ENCODE measurements around the gene MMAA. TPM values are rescaled to one million over a fixed set of nuclear protein-coding genes. Genes with fewer than 3 reads are reported as not detected.

Gene MMAA
- total and polyA plus RNA-seq, 2 experiments from 2014 or later: 4.9 to 5.9 TPM

GRCh38 chr4:145580906-145581305 is 38.3 kb upstream of the MMAA start (continued):
- TF ChIP-seq ZNF462 (CRISPR knock-in tag; IDR thresholded peaks at IDR 0.05): no peak
- no peak for TF ChIP-seq EZH2phosphoT487 (IDR thresholded peaks at IDR 0.05; ENCODE audit: unreplicated experiment)

- Mint-ChIP-seq H3K27me3 (ENCODE audit: insufficient read depth, low read depth, poor library complexity) (peaks cover 3% of the 10 kb centered on the region), H3K4me3 (no peak overlapping the region), H3K27ac (no peak overlapping the region), H3K36me3 (ENCODE audit: low read depth) (no peaks in the 10 kb centered on the region), H3K9me3 (peaks cover 10% of the 10 kb centered on the region; the same call in 2 of the 3 replicates), H3K4me1 (peaks cover 8% of the 10 kb centered on the region; the same call in 2 of the 3 replicates)
- H3F3A ChIP-seq (replicated peaks; ENCODE audit: low read depth): no peaks in the 10 kb centered on the region
- H3K79me2 ChIP-seq (replicated peaks; ENCODE audit: insufficient read depth): no peaks in the 10 kb centered on the region
- H3K4me1 ChIP-seq (ENCODE audit: insufficient read depth): no peaks in the 10 kb centered on the region
- H3K4me2 ChIP-seq: no peak overlapping the region
- H3K36me3 ChIP-seq (ENCODE audit: insufficient read depth): no peaks in the 10 kb centered on the region
- H3K4me3 ChIP-seq: no peak overlapping the region
- ATAC-seq (no peak), DNase-seq (ENCODE audit: low spot score) (no peak)
- H3K27ac ChIP-seq (ENCODE audit: low read depth): no peak overlapping the region
- no peaks in the 10 kb centered on the region for H3K27me3 ChIP-seq (ENCODE audit: insufficient read depth)
- no peak overlapping the region for H2AFZ ChIP-seq
- H3K9me2 ChIP-seq (ENCODE audit: insufficient read depth): 0 out of 2 replicates have a peak, but pooled peaks cover 4% of the 10 kb centered on the region
- no peaks in the 10 kb centered on the region for H4K20me1 ChIP-seq (replicated peaks; ENCODE audit: insufficient read depth)
- TF ChIP-seq REST (IDR thresholded peaks at IDR 0.05; ENCODE audit: unreplicated experiment): no peak
- no peak for TF ChIP-seq STAT1 (IDR thresholded peaks at IDR 0.05; ENCODE audit: unreplicated experiment)
- no peak for TF ChIP-seq NANOG (IDR thresholded peaks at IDR 0.05; ENCODE audit: borderline replicate concordance)
- no peak for TF ChIP-seq EZH2phosphoT487 (IDR thresholded peaks at IDR 0.05; ENCODE audit: unreplicated experiment)
Observed at GRCh38 chr4:145583191-145584055, 35.8 kb upstream of the MMAA start.

All from GM23338 (cell line).